ENCODE results near the gene ZNF566. TPM values are rescaled to one million over a fixed set of nuclear protein-coding genes. Genes with fewer than 3 reads are reported as not detected.

ZNF566 gene
- total and polyA plus RNA-seq, 2 of the 13 experiments (the other 11 are each of a cell fraction or from before 2014, with no cell fraction given): 4.8 to 13.7 TPM

- TF ChIP-seq ZNF670 (CRISPR knock-in tag; IDR thresholded peaks at IDR 0.05; ENCODE audit: borderline replicate concordance) (no peak), ZNF577 (CRISPR knock-in tag; IDR thresholded peaks at IDR 0.05; ENCODE audit: borderline replicate concordance, low read depth) (no peak), ELF4 (CRISPR knock-in tag; IDR thresholded peaks at IDR 0.05; ENCODE audit: borderline replicate concordance) (no peak), XRCC5 (optimal IDR thresholded peaks at IDR 0.05; ENCODE audit: low read length) (no peak), ZNF713 (CRISPR knock-in tag; IDR thresholded peaks at IDR 0.05) (no peak), CHD2 (IDR thresholded peaks at IDR 0.05; ENCODE audit: low read depth, low read length) (no peak), MTA1 (CRISPR knock-in tag; IDR thresholded peaks at IDR 0.05; ENCODE audit: borderline replicate concordance) (no peak), CENPX (CRISPR knock-in tag; IDR thresholded peaks at IDR 0.05) (no peak), HDAC6 (IDR thresholded peaks at IDR 0.05; ENCODE audit: low read depth, low read length) (no peak), IKZF1 (IDR thresholded peaks at IDR 0.05) (no peak), ZNF275 (CRISPR knock-in tag; IDR thresholded peaks at IDR 0.05; ENCODE audit: borderline replicate concordance) (no peak), ZNF441 (CRISPR knock-in tag; IDR thresholded peaks at IDR 0.05; ENCODE audit: borderline replicate concordance) (no peak), ZNF367 (CRISPR knock-in tag; IDR thresholded peaks at IDR 0.05; ENCODE audit: borderline replicate concordance) (no peak)
- no peak for ATAC-seq
- Histone ChIP-seq H3K4me2 (ENCODE audit: low read depth, low read length) (no peak overlapping the region), H3K4me3 (replicated peaks in 1 of 3; ENCODE audit: insufficient read depth in 1 of 3, low read depth in 2 of 3, low read length in 3 of 3) (no peak overlapping the region), H3K79me2 (ENCODE audit: insufficient read depth, low read length) (peaks cover 23% of the 10 kb centered on the region), H4K20me1 (ENCODE audit: insufficient read depth, low read length) (no peaks in the 10 kb centered on the region), H3K4me1 (ENCODE audit: insufficient read depth, low read length) (peaks cover 16% of the 10 kb centered on the region), H3K9me3 (ENCODE audit: low read length) (peaks cover 21% of the 10 kb centered on the region; the same call in 1 of the 2 replicates), H3K27ac (ENCODE audit: extremely low read length, insufficient read depth, low read length) (no peak overlapping the region), H2AFZ (ENCODE audit: low read length) (no peak overlapping the region), H3K27me3 (ENCODE audit: control insufficient read depth in 1 of 2, insufficient read depth in 2 of 2, low read length in 2 of 2) (no peaks in the 10 kb centered on the region; a peak in 1 of 5 replicates), H3K9ac (ENCODE audit: insufficient read depth, low read depth, low read length) (no peak overlapping the region), H3K36me3 (replicated peaks in 1 of 2; ENCODE audit: control insufficient read depth in 1 of 2, insufficient read depth in 2 of 2, low read length in 2 of 2) (peaks cover 1 to 16% of the 10 kb centered on the region in 2 experiments; a peak in 4 of 5 replicates)
- WGBS (ENCODE audit: low lambda C conversion rate): 98% methylated on average over 4 of the region's 4 CpGs
- no TSS peak for BruUV-seq (replicated peaks)
- intact Hi-C loops (cut with micrococcal nuclease; ENCODE audit: unreplicated experiment): no loop called here
- DNase-seq (ENCODE audit: low spot score): no peak
- FAIRE-seq: no peak
- in situ Hi-C loops (cut with HindIII; ENCODE audit: extremely low pct_ligation_motif_present, low pct_unique_long_range_greater_than_20kb): no loop called here
- ChIA-PET CTCF (ENCODE audit: low intra/inter-chr PET ratio, low total read pairs) (no interaction called here), POLR2A (no interaction called here)
These were observed 35.3 kb upstream of the ZNF566 start for GRCh38 chr19:36524617-36525016.
